ENCODE measurements around the gene SOX11.

GRCh38 chr2:5735521-5735861 lies 43.3 kb downstream of the SOX11 start:
- TF ChIP-seq JUN (CRISPR knock-in tag; IDR thresholded peaks at IDR 0.05), result no peak
- TF ChIP-seq CTCF (IDR thresholded peaks at IDR 0.05), result no peak
- no peak for TF ChIP-seq EMX1 (CRISPR knock-in tag; IDR thresholded peaks at IDR 0.05)
- TF ChIP-seq NR2C2 (CRISPR knock-in tag; IDR thresholded peaks at IDR 0.05), result no peak
- TF ChIP-seq SP1 (CRISPR knock-in tag; conservative IDR thresholded peaks at IDR 0.05), result no peak
- TF ChIP-seq USF2 (CRISPR knock-in tag; IDR thresholded peaks at IDR 0.05), result no peak
- TF ChIP-seq ZNF121 (CRISPR knock-in tag; IDR thresholded peaks at IDR 0.05), result no peak
- no peak for TF ChIP-seq TEAD4 (CRISPR knock-in tag; IDR thresholded peaks at IDR 0.05)

All from WTC11 (cell line).